K562 (cell line): ENCODE data around the gene AP4S1. TPM values are rescaled to one million over a fixed set of nuclear protein-coding genes. Genes with fewer than 3 reads are reported as not detected.

ENCODE experiments used
- CBFA2T2 ChIP-seq: fragments of 450-650 bp; conservative IDR thresholded peaks from 2 replicates; pipeline ENCODE4 v1.6.1; 2017; ENCODE audit warnings: mild to moderate bottlenecking
- GATAD2B ChIP-seq: fragments of 450-650 bp; IDR thresholded peaks from 2 replicates; pipeline ENCODE4 v1.6.1; 2017; ENCODE audit warnings: mild to moderate bottlenecking, borderline replicate concordance
- HDAC6 ChIP-seq: IDR thresholded peaks from 2 replicates; pipeline ENCODE4 v1.6.1; 2012; ENCODE audit warnings: low read depth, mild to moderate bottlenecking, control low read depth, inconsistent platforms, low read length, moderate library complexity
- NCOR1 ChIP-seq: fragments of 450-650 bp; IDR thresholded peaks from 2 replicates; pipeline ENCODE4 v1.6.1; 2016; ENCODE audit warnings: mild to moderate bottlenecking, moderate library complexity
- SMAD2 ChIP-seq: fragments of 150-350 bp; IDR thresholded peaks from 2 replicates; pipeline ENCODE4 v1.6.1; 2014; ENCODE audit warnings: low read depth, mild to moderate bottlenecking, low read length
- SMAD4 ChIP-seq: fragments of 250-450 bp; sonication (Bioruptor Pico); conservative IDR thresholded peaks from 2 replicates; pipeline ENCODE4 v1.8.0; 2021; ENCODE audit warnings: inconsistent platforms, mild to moderate bottlenecking, moderate library complexity
- ZC3H8 ChIP-seq: fragments of 450-650 bp; IDR thresholded peaks from 2 replicates; pipeline ENCODE4 v1.6.1; 2017
- ZKSCAN8 ChIP-seq: fragments of 200-800 bp; sonication (Bioruptor generic); IDR thresholded peaks from 2 replicates; pipeline ENCODE4 v1.6.1; 2016; ENCODE audit warnings: missing genetic modification characterization, missing compliant biosample characterization
- ZNF445 ChIP-seq: fragments of 250-450 bp; sonication (Bioruptor Pico); IDR thresholded peaks from 2 replicates; pipeline ENCODE4 v1.4.0; 2020; ENCODE audit warnings: low read depth, mild to moderate bottlenecking, moderate library complexity
- ZNF668 ChIP-seq: fragments of 250-450 bp; sonication (Bioruptor Pico); IDR thresholded peaks from 2 replicates; pipeline ENCODE4 v1.8.0; 2022; ENCODE audit warnings: mild to moderate bottlenecking, inconsistent platforms
- polyA plus RNA-seq, 8 experiments: library from polyadenylated mRNA; depleted of rRNA in 4 of 8; stranded (reverse) in 5 of 8; unstranded in 3 of 8; fragments of >200 nt; fragmentation: Nextera tagmentation in 2 of 8; fragmentation: Illumina TruSeq in 1 of 8; extraction: Ambion mirVana in 2 of 8; extraction: Trizol in 1 of 8; gene quantifications; 2 replicates each; pipeline versions ENCODE4 v1.2.1 to v1.2.3, GENCODE V29; 2011 to 2014; ENCODE audit warnings: inconsistent platforms in 1 of 8, missing spikeins in 1 of 8
- total RNA-seq, 7 experiments: library from RNA; depleted of rRNA in 6 of 7; stranded (reverse); fragments of >200 nt in 6 of 7; fragmentation: Illumina TruSeq in 2 of 7; extraction: Trizol in 2 of 7; gene quantifications; 2 replicates each; pipeline versions ENCODE4 v1.2.1 to v1.2.3, GENCODE V29; 2011 to 2021; ENCODE audit warnings: low replicate concordance in 1 of 7
- TF ChIP-seq, protein P1 (sequence below), 2 experiments: fragments of 450-650 bp; IDR thresholded peaks; 2 replicates each; pipeline ENCODE4 v1.6.1; 2016; ENCODE audit warnings: mild to moderate bottlenecking in 2 of 2, borderline replicate concordance in 1 of 2, low read depth in 1 of 2, moderate library complexity in 1 of 2
- TF ChIP-seq, protein P2 (sequence below): fragments of 150-350 bp; IDR thresholded peaks from 2 replicates; pipeline ENCODE4 v1.6.1; 2014; ENCODE audit warnings: low read depth, mild to moderate bottlenecking, low read length, borderline replicate concordance
- TF ChIP-seq, protein P3 (sequence below): fragments of 250-450 bp; sonication (Bioruptor Pico); IDR thresholded peaks from 2 replicates; pipeline ENCODE4 v1.9.0; 2021; ENCODE audit warnings: mild to moderate bottlenecking, inconsistent platforms

Gene AP4S1
- total and polyA plus RNA-seq, 9 of the 15 experiments (the other 6 are each of a cell fraction or from before 2014, with no cell fraction given) = 3.7 to 7.8 (median 5.9) TPM

DNA sequence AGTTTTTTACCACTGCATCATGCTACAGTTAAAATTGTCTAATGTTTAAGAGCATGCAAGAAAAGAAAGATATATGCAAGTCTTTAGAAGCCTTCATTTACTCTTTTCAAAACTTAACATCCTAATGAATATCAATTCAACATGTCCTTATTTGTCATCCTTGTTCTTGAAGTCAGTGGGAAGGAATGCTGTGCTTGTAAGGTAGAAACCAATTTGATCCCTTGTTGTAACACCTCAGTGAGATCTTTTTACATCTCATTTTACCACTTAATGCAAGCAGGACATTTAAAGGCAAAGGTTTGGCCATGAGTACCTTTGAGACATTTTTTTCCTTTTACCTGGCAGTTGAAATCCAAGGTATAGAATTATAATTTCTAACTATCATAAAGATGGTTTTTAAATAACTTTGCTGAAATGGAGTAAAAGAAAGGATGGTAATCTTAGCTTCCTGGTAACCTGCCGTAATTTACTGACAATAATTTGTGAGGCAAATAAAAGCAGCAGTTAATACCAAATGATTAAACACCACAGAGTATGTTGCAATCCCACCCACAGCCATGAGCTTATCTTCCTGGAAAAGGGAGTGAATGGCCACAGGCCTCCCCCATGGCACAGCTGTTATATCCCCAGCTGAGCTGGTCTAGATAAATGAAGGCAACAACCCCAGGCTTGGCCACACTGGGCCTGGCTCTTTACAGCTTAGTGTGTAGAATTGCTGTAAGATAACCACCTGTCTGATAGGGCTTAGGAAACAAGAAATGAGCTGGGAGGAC lies 33.9 kb downstream of the AP4S1 start (continued):
- TF ChIP-seq, protein P1, sequence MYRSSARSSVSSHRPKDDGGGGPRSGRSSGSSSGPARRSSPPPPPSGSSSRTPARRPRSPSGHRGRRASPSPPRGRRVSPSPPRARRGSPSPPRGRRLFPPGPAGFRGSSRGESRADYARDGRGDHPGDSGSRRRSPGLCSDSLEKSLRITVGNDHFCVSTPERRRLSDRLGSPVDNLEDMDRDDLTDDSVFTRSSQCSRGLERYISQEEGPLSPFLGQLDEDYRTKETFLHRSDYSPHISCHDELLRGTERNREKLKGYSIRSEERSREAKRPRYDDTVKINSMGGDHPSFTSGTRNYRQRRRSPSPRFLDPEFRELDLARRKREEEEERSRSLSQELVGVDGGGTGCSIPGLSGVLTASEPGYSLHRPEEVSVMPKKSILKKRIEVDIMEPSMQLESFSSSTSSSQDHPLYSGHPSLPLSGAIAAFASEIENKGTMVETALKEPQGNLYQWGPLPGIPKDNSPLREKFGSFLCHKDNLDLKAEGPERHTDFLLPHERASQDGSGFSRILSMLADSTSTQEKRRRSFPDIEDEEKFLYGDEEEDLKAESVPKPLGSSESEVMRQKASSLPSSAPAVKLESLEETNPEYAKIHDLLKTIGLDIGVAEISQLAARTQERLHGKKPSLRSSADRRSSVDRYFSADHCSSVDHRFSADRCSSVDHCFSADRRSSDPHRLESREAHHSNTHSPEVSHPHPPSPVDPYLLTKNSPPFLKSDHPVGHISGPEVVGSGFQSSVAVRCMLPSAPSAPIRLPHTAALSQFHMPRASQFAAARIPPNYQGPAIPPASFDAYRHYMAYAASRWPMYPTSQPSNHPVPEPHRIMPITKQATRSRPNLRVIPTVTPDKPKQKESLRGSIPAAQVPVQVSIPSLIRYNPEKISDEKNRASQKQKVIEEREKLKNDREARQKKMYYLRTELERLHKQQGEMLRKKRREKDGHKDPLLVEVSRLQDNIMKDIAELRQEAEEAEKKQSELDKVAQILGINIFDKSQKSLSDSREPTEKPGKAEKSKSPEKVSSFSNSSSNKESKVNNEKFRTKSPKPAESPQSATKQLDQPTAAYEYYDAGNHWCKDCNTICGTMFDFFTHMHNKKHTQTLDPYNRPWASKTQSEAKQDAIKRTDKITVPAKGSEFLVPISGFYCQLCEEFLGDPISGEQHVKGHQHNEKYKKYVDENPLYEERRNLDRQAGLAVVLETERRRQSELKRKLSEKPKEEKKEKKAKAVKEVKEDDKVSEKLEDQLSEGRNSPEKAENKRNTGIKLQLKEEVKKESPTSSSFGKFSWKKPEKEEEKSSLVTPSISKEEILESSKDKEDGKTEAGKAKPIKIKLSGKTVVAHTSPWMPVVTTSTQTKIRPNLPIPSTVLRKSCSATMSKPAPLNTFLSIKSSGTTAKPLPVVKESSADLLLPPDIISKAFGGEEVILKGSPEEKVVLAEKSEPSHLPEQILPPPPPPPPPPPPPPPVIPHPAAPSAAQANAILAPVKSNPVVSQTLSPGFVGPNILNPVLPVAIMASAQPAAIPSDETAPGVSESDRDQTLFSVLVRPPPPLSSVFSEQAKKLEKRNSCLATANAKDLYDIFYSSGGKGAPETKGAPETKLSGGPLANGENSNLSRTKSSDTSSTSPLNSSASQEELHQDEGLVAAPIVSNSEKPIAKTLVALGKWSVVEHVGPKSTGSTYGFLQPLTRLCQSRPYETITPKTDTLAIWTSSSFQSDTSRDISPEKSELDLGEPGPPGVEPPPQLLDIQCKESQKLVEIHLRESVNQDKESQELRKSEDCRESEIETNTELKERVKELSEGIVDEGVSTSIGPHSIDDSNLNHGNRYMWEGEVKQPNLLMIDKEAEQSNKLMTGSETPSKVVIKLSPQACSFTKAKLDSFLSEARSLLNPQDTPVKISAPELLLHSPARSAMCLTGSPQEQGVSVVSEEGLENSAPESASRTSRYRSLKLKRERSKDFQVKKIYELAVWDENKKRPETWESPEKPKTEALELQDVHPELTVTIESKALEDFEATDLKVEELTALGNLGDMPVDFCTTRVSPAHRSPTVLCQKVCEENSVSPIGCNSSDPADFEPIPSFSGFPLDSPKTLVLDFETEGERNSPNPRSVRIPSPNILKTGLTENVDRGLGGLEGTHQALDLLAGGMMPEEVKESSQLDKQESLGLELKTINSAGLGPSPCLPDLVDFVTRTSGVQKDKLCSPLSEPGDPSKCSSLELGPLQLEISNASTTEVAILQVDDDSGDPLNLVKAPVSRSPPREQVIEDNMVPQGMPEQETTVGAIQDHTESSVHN (IDR thresholded peaks at IDR 0.05; ENCODE audit: borderline replicate concordance in 1 of 2, low read depth in 1 of 2) = peak in 1 of 2 experiments; percentile 98; a peak in 2 of 4 replicates
- TF ChIP-seq, protein P2, sequence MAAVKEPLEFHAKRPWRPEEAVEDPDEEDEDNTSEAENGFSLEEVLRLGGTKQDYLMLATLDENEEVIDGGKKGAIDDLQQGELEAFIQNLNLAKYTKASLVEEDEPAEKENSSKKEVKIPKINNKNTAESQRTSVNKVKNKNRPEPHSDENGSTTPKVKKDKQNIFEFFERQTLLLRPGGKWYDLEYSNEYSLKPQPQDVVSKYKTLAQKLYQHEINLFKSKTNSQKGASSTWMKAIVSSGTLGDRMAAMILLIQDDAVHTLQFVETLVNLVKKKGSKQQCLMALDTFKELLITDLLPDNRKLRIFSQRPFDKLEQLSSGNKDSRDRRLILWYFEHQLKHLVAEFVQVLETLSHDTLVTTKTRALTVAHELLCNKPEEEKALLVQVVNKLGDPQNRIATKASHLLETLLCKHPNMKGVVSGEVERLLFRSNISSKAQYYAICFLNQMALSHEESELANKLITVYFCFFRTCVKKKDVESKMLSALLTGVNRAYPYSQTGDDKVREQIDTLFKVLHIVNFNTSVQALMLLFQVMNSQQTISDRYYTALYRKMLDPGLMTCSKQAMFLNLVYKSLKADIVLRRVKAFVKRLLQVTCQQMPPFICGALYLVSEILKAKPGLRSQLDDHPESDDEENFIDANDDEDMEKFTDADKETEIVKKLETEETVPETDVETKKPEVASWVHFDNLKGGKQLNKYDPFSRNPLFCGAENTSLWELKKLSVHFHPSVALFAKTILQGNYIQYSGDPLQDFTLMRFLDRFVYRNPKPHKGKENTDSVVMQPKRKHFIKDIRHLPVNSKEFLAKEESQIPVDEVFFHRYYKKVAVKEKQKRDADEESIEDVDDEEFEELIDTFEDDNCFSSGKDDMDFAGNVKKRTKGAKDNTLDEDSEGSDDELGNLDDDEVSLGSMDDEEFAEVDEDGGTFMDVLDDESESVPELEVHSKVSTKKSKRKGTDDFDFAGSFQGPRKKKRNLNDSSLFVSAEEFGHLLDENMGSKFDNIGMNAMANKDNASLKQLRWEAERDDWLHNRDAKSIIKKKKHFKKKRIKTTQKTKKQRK = no peak
- peak; percentile 97 for TF ChIP-seq SMAD4 (CRISPR knock-in tag)
- no peak for TF ChIP-seq ZC3H8
- TF ChIP-seq CBFA2T2 = peak; percentile 100
- TF ChIP-seq, protein P3, sequence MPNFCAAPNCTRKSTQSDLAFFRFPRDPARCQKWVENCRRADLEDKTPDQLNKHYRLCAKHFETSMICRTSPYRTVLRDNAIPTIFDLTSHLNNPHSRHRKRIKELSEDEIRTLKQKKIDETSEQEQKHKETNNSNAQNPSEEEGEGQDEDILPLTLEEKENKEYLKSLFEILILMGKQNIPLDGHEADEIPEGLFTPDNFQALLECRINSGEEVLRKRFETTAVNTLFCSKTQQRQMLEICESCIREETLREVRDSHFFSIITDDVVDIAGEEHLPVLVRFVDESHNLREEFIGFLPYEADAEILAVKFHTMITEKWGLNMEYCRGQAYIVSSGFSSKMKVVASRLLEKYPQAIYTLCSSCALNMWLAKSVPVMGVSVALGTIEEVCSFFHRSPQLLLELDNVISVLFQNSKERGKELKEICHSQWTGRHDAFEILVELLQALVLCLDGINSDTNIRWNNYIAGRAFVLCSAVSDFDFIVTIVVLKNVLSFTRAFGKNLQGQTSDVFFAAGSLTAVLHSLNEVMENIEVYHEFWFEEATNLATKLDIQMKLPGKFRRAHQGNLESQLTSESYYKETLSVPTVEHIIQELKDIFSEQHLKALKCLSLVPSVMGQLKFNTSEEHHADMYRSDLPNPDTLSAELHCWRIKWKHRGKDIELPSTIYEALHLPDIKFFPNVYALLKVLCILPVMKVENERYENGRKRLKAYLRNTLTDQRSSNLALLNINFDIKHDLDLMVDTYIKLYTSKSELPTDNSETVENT (CRISPR knock-in tag) = no peak
- peak; percentile 99 for TF ChIP-seq NCOR1
- TF ChIP-seq ZNF668 (CRISPR knock-in tag) = peak; percentile 74; the same call in 1 of the 2 replicates
- TF ChIP-seq ZNF445 (CRISPR knock-in tag) = 0 out of 2 replicates have a peak, but pooled peaks have one; percentile 51
- no peak for TF ChIP-seq HDAC6
- peak; percentile 69; the same call in 1 of the 2 replicates for TF ChIP-seq GATAD2B
- peak; percentile 89 for TF ChIP-seq ZKSCAN8 (CRISPR knock-in tag)
- TF ChIP-seq SMAD2 = no peak
